DOHH2 (cell line): ENCODE measurements around the gene SORBS2.

Experiments
- EZH2phosphoT487 ChIP-seq: fragments of 200-600 bp; sonication (generic); IDR thresholded peaks from 2 replicates; pipeline ENCODE4 v1.6.1; 2017; ENCODE audit warnings: borderline replicate concordance, mild to moderate bottlenecking, antibody characterized with exemption, low read length, moderate library complexity, mixed read lengths
- TF ChIP-seq, protein P1 (sequence below): fragments of 200-600 bp; sonication (generic); IDR thresholded peaks from one replicate; pipeline ENCODE4 v1.5.1; 2014; ENCODE audit warnings: antibody characterized with exemption, mild to moderate bottlenecking, low read depth, low read length; ENCODE audit not compliant: poor library complexity, severe bottlenecking

DNA sequence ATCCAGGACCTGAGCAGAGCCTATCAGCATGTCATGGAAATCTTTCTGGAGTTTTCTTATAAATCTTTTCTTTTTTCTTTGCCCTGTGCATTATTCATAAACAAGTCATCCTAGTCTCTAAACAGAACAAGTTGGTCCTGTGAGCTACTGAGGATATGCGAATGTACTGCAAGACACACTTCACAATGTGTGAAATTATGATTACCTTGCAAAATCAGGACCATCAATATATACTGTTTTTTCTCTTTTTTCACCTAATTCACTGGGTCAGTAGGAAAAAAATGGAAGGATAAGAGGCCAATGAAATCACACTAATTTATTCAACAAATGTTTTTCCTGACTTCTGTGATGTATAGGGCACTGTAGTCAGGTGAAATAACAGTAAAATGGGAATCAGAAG, 14.4 kb upstream of the SORBS2 start:
- TF ChIP-seq, protein P1, sequence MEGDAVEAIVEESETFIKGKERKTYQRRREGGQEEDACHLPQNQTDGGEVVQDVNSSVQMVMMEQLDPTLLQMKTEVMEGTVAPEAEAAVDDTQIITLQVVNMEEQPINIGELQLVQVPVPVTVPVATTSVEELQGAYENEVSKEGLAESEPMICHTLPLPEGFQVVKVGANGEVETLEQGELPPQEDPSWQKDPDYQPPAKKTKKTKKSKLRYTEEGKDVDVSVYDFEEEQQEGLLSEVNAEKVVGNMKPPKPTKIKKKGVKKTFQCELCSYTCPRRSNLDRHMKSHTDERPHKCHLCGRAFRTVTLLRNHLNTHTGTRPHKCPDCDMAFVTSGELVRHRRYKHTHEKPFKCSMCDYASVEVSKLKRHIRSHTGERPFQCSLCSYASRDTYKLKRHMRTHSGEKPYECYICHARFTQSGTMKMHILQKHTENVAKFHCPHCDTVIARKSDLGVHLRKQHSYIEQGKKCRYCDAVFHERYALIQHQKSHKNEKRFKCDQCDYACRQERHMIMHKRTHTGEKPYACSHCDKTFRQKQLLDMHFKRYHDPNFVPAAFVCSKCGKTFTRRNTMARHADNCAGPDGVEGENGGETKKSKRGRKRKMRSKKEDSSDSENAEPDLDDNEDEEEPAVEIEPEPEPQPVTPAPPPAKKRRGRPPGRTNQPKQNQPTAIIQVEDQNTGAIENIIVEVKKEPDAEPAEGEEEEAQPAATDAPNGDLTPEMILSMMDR, result no peak
- no peak for TF ChIP-seq EZH2phosphoT487
